Dorsolateral prefrontal cortex (tissue), 118 donors: ENCODE measurements around the gene ZBTB26. TPM values are rescaled to one million over a fixed set of nuclear protein-coding genes. Genes with fewer than 3 reads are reported as not detected.

Experiments used
- total RNA-seq, 120 experiments: library from RNA; stranded (reverse); gene quantifications; one replicate each; pipeline versions ENCODE4 v1.2.3 to v1.2.4, GENCODE V29; 2022

ZBTB26 gene
- total RNA-seq, 120 experiments from 2014 or later, result 6.7 to 15.0 (median 9.6) TPM

Other genes starting within 250 kb of the ZBTB26 start
- gene OR1L4, start 207.5 kb downstream of the ZBTB26 start, total RNA-seq, result not detected
- not detected for gene OR1L6, start 189.2 kb downstream of the ZBTB26 start, total RNA-seq
- gene OR5C1, start 142.6 kb downstream of the ZBTB26 start, total RNA-seq, result not detected
- not detected for gene OR1K1, start 131.4 kb downstream of the ZBTB26 start, total RNA-seq
- gene PDCL, start 102.9 kb downstream of the ZBTB26 start, total RNA-seq, result 10 to 100 TPM in 119 of 120 experiments, 1 to 10 TPM in 1; 9.1 to 30.1 (median 17.4) TPM
- 10 to 100 TPM; 46.8 to 94.9 (median 69.0) TPM for gene RC3H2, start 26.2 kb downstream of the ZBTB26 start, total RNA-seq
- gene ZBTB6, start 18.2 kb downstream of the ZBTB26 start, total RNA-seq, result 10 to 100 TPM in 50 of 120 experiments, 1 to 10 TPM in 70; 6.5 to 13.7 (median 9.7) TPM
- 100 to 1,000 TPM; 110 to 188 (median 152) TPM for gene RABGAP1, start 9.5 kb upstream of the ZBTB26 start, total RNA-seq
- gene GPR21, start 102.2 kb upstream of the ZBTB26 start, total RNA-seq, result 10 to 100 TPM in 69 of 120 experiments, 1 to 10 TPM in 50, not detected in 1; 1.7 to 28.5 (median 11.2) TPM